CD8-positive, alpha-beta memory T cell (primary cell): ENCODE data around the gene ALLC. TPM values are rescaled to one million over a fixed set of nuclear protein-coding genes. Genes with fewer than 3 reads are reported as not detected.

ENCODE experiments used
- polyA plus RNA-seq: library from polyadenylated mRNA; unstranded; fragments of 300-500 nt; fragmentation: Illumina TruSeq; gene quantifications from one replicate; pipeline ENCODE4 v1.2.3, GENCODE V29; 2021
- total RNA-seq, 2 experiments: library from RNA; stranded (reverse); gene quantifications; one replicate each; pipeline ENCODE4 v1.2.3, GENCODE V29; 2021

The ALLC gene
- total and polyA plus RNA-seq, 3 experiments from 2014 or later, result not detected

Other genes with a start within 250 kb of the ALLC start
- gene ADI1, start 138.7 kb upstream of the ALLC start, total RNA-seq, result 10 to 100 TPM; 33.0 to 35.3 TPM
- gene ADI1, start 138.7 kb upstream of the ALLC start, polyA plus RNA-seq, result 24.1 TPM
- gene RNASEH1, start 99.9 kb upstream of the ALLC start, total RNA-seq, result 10 to 100 TPM; 36.5 to 38.1 TPM
- gene RNASEH1, start 99.9 kb upstream of the ALLC start, polyA plus RNA-seq, result 34.4 TPM
- gene RPS7, start 82.9 kb upstream of the ALLC start, total RNA-seq, result 1,000 to 10,000 TPM; 1,423 to 1,459 TPM
- 1,173 TPM for gene RPS7, start 82.9 kb upstream of the ALLC start, polyA plus RNA-seq
- gene COLEC11, start 63.1 kb upstream of the ALLC start, total RNA-seq, result under 1 TPM; 0.24 to 0.29 TPM
- gene COLEC11, start 63.1 kb upstream of the ALLC start, polyA plus RNA-seq, result not detected
- not detected for gene DCDC2C, start 45.4 kb downstream of the ALLC start, total RNA-seq
- gene DCDC2C, start 45.4 kb downstream of the ALLC start, polyA plus RNA-seq, result not detected